T-helper 1 cell treated with Interleukin-12 subunit alpha and Interleukin-12 subunit beta and Interleukin-4 antibody, amounts not matched to agents 30 ng/mL and 1 ng/mL, for 36 hours (primary cell): Measurements from ENCODE around the gene NCK2. TPM values are rescaled to one million over a fixed set of nuclear protein-coding genes. Genes with fewer than 3 reads are reported as not detected.

Source experiments
- intact Hi-C: fragments of 100-400 bp; cut with micrococcal nuclease; formaldehyde crosslinking; loops from one replicate; pipeline ENCODE4 v1.15.1; 2024
- total RNA-seq: library from RNA; stranded (reverse); gene quantifications from 2 replicates; pipeline ENCODE4 v1.2.3, GENCODE V29; 2022

Gene NCK2
- total RNA-seq, 1 donor from 2014 or later, result 74.3 TPM

- intact Hi-C loops, result no loop called here
Observed at GRCh38 chr2:105836840-105837692, 92.4 kb downstream of the NCK2 start.

- intact Hi-C loops, result no loop called here
Observed at GRCh38 chr2:105839793-105840192, 95.1 kb downstream of the NCK2 start.

- intact Hi-C loops, result no loop called here
Observed at GRCh38 chr2:105840933-105841332, 96.2 kb downstream of the NCK2 start.

- intact Hi-C loops, result no loop called here
Observed at GRCh38 chr2:105841551-105841950, 96.8 kb downstream of the NCK2 start.

GRCh38 chr2:105842555-105842954, 97.8 kb downstream of the NCK2 start:
- intact Hi-C loops, result no loop called here

- intact Hi-C loops, result no loop called here
Observed at GRCh38 chr2:105843476-105844374, 99.0 kb downstream of the NCK2 start.

- intact Hi-C loops, result no loop called here
Observed at GRCh38 chr2:105845976-105846375, 101.3 kb downstream of the NCK2 start.

GRCh38 chr2:105847056-105847455, 102.3 kb downstream of the NCK2 start:
- intact Hi-C loops, result no loop called here

- intact Hi-C loops, result no loop called here
Observed at GRCh38 chr2:105848367-105848766, 103.7 kb downstream of the NCK2 start.

GRCh38 chr2:105849431-105850179, 104.9 kb downstream of the NCK2 start:
- intact Hi-C loops, result loop anchor here (10.0 kb wide), 1 partner anchor 345 kb away; the partner anchor contains the start of gene UXS1

- intact Hi-C loops, result loop anchor here (2.0 to 10.0 kb wide), 2 partner anchors 31 to 343 kb away; partner anchors contain the start of gene UXS1
Observed at GRCh38 chr2:105852066-105852465, 107.4 kb downstream of the NCK2 start.

GRCh38 chr2:105853354-105854088, 108.8 kb downstream of the NCK2 start:
- intact Hi-C loops, result loop anchor here (2.0 to 10.0 kb wide), 2 partner anchors 33 to 341 kb away; partner anchors contain the start of gene UXS1

- intact Hi-C loops, result loop anchor here (5.0 to 10.0 kb wide), 2 partner anchors 72 to 340 kb away; partner anchors contain the start of gene UXS1
Observed at GRCh38 chr2:105854972-105855371, 110.3 kb downstream of the NCK2 start.

GRCh38 chr2:105856581-105856980, 111.9 kb downstream of the NCK2 start:
- intact Hi-C loops, result loop anchor here (2.0 to 10.0 kb wide), 5 partner anchors 60 to 338 kb away; partner anchors contain the start of gene UXS1

- intact Hi-C loops, result loop anchor here (1.0 to 10.0 kb wide), 7 partner anchors 15 to 338 kb away; partner anchors contain the start of gene UXS1
Observed at GRCh38 chr2:105857076-105857740, 112.5 kb downstream of the NCK2 start.

- intact Hi-C loops, result loop anchor here (2.0 to 10.0 kb wide), 3 partner anchors 68 to 336 kb away; partner anchors contain the start of gene UXS1
Observed at GRCh38 chr2:105858868-105859693, 114.4 kb downstream of the NCK2 start.

- intact Hi-C loops, result loop anchor here (2.0 to 10.0 kb wide), 3 partner anchors 68 to 335 kb away; partner anchors contain the start of gene UXS1
Observed at GRCh38 chr2:105859694-105859951, 114.9 kb downstream of the NCK2 start.

- intact Hi-C loops, result no loop called here
Observed at GRCh38 chr2:105860567-105860966, 115.9 kb downstream of the NCK2 start.

GRCh38 chr2:105861200-105861599, 116.5 kb downstream of the NCK2 start:
- intact Hi-C loops, result no loop called here
